A673 (cell line): Measurements from ENCODE around the gene PSMC6.

Experiments used
- CTCF ChIP-seq: fragments of 300-800, 200-600 bp; sonication (generic); conservative IDR thresholded peaks from 2 replicates; pipeline ENCODE4 v1.5.1; 2017; ENCODE audit warnings: low read depth, mild to moderate bottlenecking, antibody characterized with exemption, low read length, moderate library complexity, mixed read lengths
- EZH2 ChIP-seq: fragments of 200-600 bp; sonication (generic); IDR thresholded peaks from 2 replicates; pipeline ENCODE4 v1.6.1; 2017; ENCODE audit warnings: borderline replicate concordance, low read depth, mild to moderate bottlenecking, mixed read lengths, antibody characterized with exemption, low read length; ENCODE audit not compliant: poor library complexity, severe bottlenecking

GRCh38 chr14:52706286-52706685, 714 bp upstream of the PSMC6 start:
- TF ChIP-seq CTCF = no peak
- no peak for TF ChIP-seq EZH2
